Vagina (tissue), 2 donors: ENCODE measurements around the gene ZKSCAN3. TPM values are rescaled to one million over a fixed set of nuclear protein-coding genes. Genes with fewer than 3 reads are reported as not detected.
"Not testable (repeated sequence)": the region's sequence is repeated elsewhere in the genome, so short reads cannot be mapped to it uniquely, and the experiment has no call there.

ENCODE experiments used
- DNase-seq, 2 donors: peaks; one replicate each; pipeline ENCODE4 v3.0.0-alpha.2; 2017; ENCODE audit errors: extremely low spot score in 2 of 2
- H3K27ac ChIP-seq: fragments of 200-600 bp; sonication (generic); one replicate; pipeline ENCODE4 v1.5.1; 2019
- H3K27me3 ChIP-seq: fragments of 200-600 bp; sonication (generic); one replicate; pipeline ENCODE4 v1.5.1; 2019
- H3K36me3 ChIP-seq, 2 donors: fragments of 200-600 bp; sonication (generic); one replicate each; pipeline ENCODE4 v1.5.1; 2017 to 2019
- H3K4me1 ChIP-seq: fragments of 200-600 bp; sonication (generic); one replicate; pipeline ENCODE4 v1.5.1; 2019
- H3K4me3 ChIP-seq, 2 donors: fragments of 200-600 bp; sonication (generic); 1 replicate in 1 of 2; 2 replicates in 1 of 2; pipeline ENCODE4 v1.5.1; 2016 to 2019
- H3K9me3 ChIP-seq: fragments of 200-600 bp; sonication (generic); one replicate; pipeline ENCODE4 v1.5.1; 2019
- CTCF ChIP-seq, 3 experiments: fragments of 450-650 bp in 2 of 3; fragments of 200-600 bp in 1 of 3; sonication (generic) in 1 of 3; IDR thresholded peaks; one replicate each; pipeline ENCODE4 v1.5.1; 2017 to 2019; ENCODE audit warnings: antibody characterized with exemption in 3 of 3, mild to moderate bottlenecking in 2 of 3, moderate library complexity in 2 of 3
- POLR2A ChIP-seq, 2 donors: fragments of 450-650 bp; IDR thresholded peaks; one replicate each; pipeline ENCODE4 v1.6.1; 2017; ENCODE audit warnings: antibody characterized with exemption in 2 of 2, mild to moderate bottlenecking in 2 of 2, moderate library complexity in 2 of 2
- POLR2AphosphoS5 ChIP-seq, 2 donors: sonication (generic); formaldehyde crosslinking; IDR thresholded peaks; one replicate each; pipeline ENCODE4 v1.9.0; 2017; ENCODE audit warnings: antibody characterized with exemption in 2 of 2, mild to moderate bottlenecking in 2 of 2, low read depth in 1 of 2; ENCODE audit not compliant: insufficient read depth in 1 of 2
- intact Hi-C: fragments of 100-400 bp; cut with DNase I; formaldehyde crosslinking; loops from one replicate; pipeline ENCODE4 v1.15.1; 2023
- total RNA-seq: library from RNA; depleted of rRNA; stranded (reverse); fragments of >200 nt; gene quantifications from one replicate; pipeline ENCODE4 v1.2.3, GENCODE V29; 2016

The ZKSCAN3 gene
- total RNA-seq, 1 donor from 2014 or later, result 2.9 TPM

GRCh38 chr6:28355743-28356665, 6.3 kb downstream of the ZKSCAN3 start:
- intact Hi-C loops, result loop anchor here (10.0 kb wide), 1 partner anchor 231 kb away; the partner anchor contains the start of gene ZSCAN16
- Histone ChIP-seq H3K36me3 (no peaks in the 10 kb centered on the region), H3K27me3 (no peaks in the 10 kb centered on the region), H3K9me3 (no peaks in the 10 kb centered on the region), H3K27ac (peak overlapping the region; percentile 89), H3K4me1 (peaks cover 40% of the 10 kb centered on the region), H3K4me3 (peak overlapping the region; percentile 61 to 64)
- peak; percentile 59 to 89 (median 69) for TF ChIP-seq CTCF (IDR thresholded peaks at IDR 0.05)
- peak; percentile 43 to 70 for TF ChIP-seq POLR2AphosphoS5 (IDR thresholded peaks at IDR 0.05; ENCODE audit: insufficient read depth in 1 of 2, low read depth in 1 of 2)
- TF ChIP-seq POLR2A (IDR thresholded peaks at IDR 0.05), result no peak
- no peak for DNase-seq

- H3K27ac ChIP-seq, result peak overlapping the region; percentile 89
- no peaks in the 10 kb centered on the region for H3K9me3 ChIP-seq
- TF ChIP-seq POLR2AphosphoS5 (IDR thresholded peaks at IDR 0.05; ENCODE audit: insufficient read depth in 1 of 2, low read depth in 1 of 2) (no peak), POLR2A (IDR thresholded peaks at IDR 0.05) (no peak), CTCF (IDR thresholded peaks at IDR 0.05) (no peak)
- DNase-seq, result no peak
- H3K4me3 ChIP-seq, result peak overlapping the region in 1 of 2 donors; percentile 64
- H3K36me3 ChIP-seq, result no peaks in the 10 kb centered on the region
- H3K4me1 ChIP-seq, result peaks cover 34% of the 10 kb centered on the region
- intact Hi-C loops, result loop anchor here (10.0 kb wide), 1 partner anchor 232 kb away; the partner anchor contains the start of gene ZSCAN16
- no peaks in the 10 kb centered on the region for H3K27me3 ChIP-seq
These were observed 6.9 kb downstream of the ZKSCAN3 start for GRCh38 chr6:28356666-28357020.

GRCh38 chr6:28357036-28357435, 7.3 kb downstream of the ZKSCAN3 start:
- TF ChIP-seq POLR2A (IDR thresholded peaks at IDR 0.05), result no peak
- TF ChIP-seq CTCF (IDR thresholded peaks at IDR 0.05), result no peak
- no peak for TF ChIP-seq POLR2AphosphoS5 (IDR thresholded peaks at IDR 0.05; ENCODE audit: insufficient read depth in 1 of 2, low read depth in 1 of 2)
- H3K4me3 ChIP-seq, result no peak overlapping the region
- no peaks in the 10 kb centered on the region for H3K36me3 ChIP-seq
- intact Hi-C loops, result loop anchor here (10.0 kb wide), 1 partner anchor 232 kb away; the partner anchor contains the start of gene ZSCAN16
- no peak for DNase-seq
- no peak overlapping the region for H3K27ac ChIP-seq
- H3K27me3 ChIP-seq, result no peaks in the 10 kb centered on the region
- no peaks in the 10 kb centered on the region for H3K9me3 ChIP-seq
- H3K4me1 ChIP-seq, result peaks cover 33% of the 10 kb centered on the region

- DNase-seq, H3K27me3 ChIP-seq, H3K9me3 ChIP-seq, H3K27ac ChIP-seq, H3K4me3 ChIP-seq: not testable (repeated sequence)
- peaks cover 21% of the 10 kb centered on the region for H3K4me1 ChIP-seq
- intact Hi-C loops, result loop anchor here (10.0 kb wide), 1 partner anchor 235 kb away; the partner anchor contains the start of gene ZSCAN16
- H3K36me3 ChIP-seq, result peaks cover 0 to 16% of the 10 kb centered on the region in 2 donors
These were observed 9.8 kb downstream of the ZKSCAN3 start for GRCh38 chr6:28359562-28359961.

GRCh38 chr6:28360961-28361360, 11.2 kb downstream of the ZKSCAN3 start:
- intact Hi-C loops, result no loop called here
- H3K27me3 ChIP-seq, result no peaks in the 10 kb centered on the region
- no peaks in the 10 kb centered on the region for H3K9me3 ChIP-seq
- H3K36me3 ChIP-seq, result peaks cover 0 to 28% of the 10 kb centered on the region in 2 donors
- H3K4me1 ChIP-seq, result peaks cover 8% of the 10 kb centered on the region
- no peak for DNase-seq
- H3K27ac ChIP-seq, result no peak overlapping the region
- TF ChIP-seq CTCF (IDR thresholded peaks at IDR 0.05), result no peak
- H3K4me3 ChIP-seq, result no peak overlapping the region

GRCh38 chr6:28365590-28365989, 15.8 kb downstream of the ZKSCAN3 start:
- H3K9me3 ChIP-seq, H3K4me1 ChIP-seq, intact Hi-C loops, H3K4me3 ChIP-seq, H3K27me3 ChIP-seq, H3K27ac ChIP-seq, DNase-seq: not testable (repeated sequence)
- peaks cover 0 to 42% of the 10 kb centered on the region in 2 donors for H3K36me3 ChIP-seq
